Activated T-helper 17 cell treated with anti-CD3 and anti-CD28 coated beads, Interleukin-2, amount 50 U/mL, for 72 hours (primary cell): Measurements from ENCODE around the gene HNRNPA3. TPM values are rescaled to one million over a fixed set of nuclear protein-coding genes. Genes with fewer than 3 reads are reported as not detected.

Experiments used
- ATAC-seq: fragments of 150-1000 bp; cut with Tn5 transposase; replicated peaks from 2 replicates; pipeline ENCODE4 v1.10.0; 2021; ENCODE audit warnings: mild to moderate bottlenecking, moderate library complexity
- H3K27ac Mint-ChIP-seq: one replicate; pipeline ENCODE4 v1.8.0; 2022; ENCODE audit warnings: mixed read lengths
- H3K27me3 Mint-ChIP-seq: one replicate; pipeline ENCODE4 v1.8.0; 2022; ENCODE audit warnings: mixed read lengths
- H3K36me3 Mint-ChIP-seq: one replicate; pipeline ENCODE4 v1.8.0; 2022; ENCODE audit warnings: low read depth, mild to moderate bottlenecking, mixed read lengths
- H3K4me1 Mint-ChIP-seq: one replicate; pipeline ENCODE4 v1.8.0; 2022; ENCODE audit warnings: mixed read lengths
- H3K4me3 Mint-ChIP-seq: one replicate; pipeline ENCODE4 v1.8.0; 2022; ENCODE audit warnings: mild to moderate bottlenecking, mixed read lengths
- H3K9me3 Mint-ChIP-seq: one replicate; pipeline ENCODE4 v1.8.0; 2022; ENCODE audit warnings: mixed read lengths
- total RNA-seq, 2 donors: library from RNA; stranded (reverse); gene quantifications; one replicate each; pipeline ENCODE4 v1.2.3, GENCODE V29; 2022

Gene HNRNPA3
- total RNA-seq, 2 donors from 2014 or later: 120 to 260 TPM

- no peaks in the 10 kb centered on the region for H3K27me3 Mint-ChIP-seq
- peak overlapping the region; percentile 57 for H3K4me3 Mint-ChIP-seq
- no peaks in the 10 kb centered on the region for H3K9me3 Mint-ChIP-seq
- peaks cover 59% of the 10 kb centered on the region for H3K36me3 Mint-ChIP-seq
- no peak for ATAC-seq
- peak overlapping the region; percentile 62 for H3K27ac Mint-ChIP-seq
- peaks cover 45% of the 10 kb centered on the region for H3K4me1 Mint-ChIP-seq
Measured at GRCh38 chr2:177250461-177250860, 37.9 kb downstream of the HNRNPA3 start.

- Mint-ChIP-seq H3K36me3 (peaks cover 63% of the 10 kb centered on the region), H3K27me3 (no peaks in the 10 kb centered on the region), H3K27ac (peak overlapping the region; percentile 62), H3K4me1 (peaks cover 47% of the 10 kb centered on the region), H3K9me3 (no peaks in the 10 kb centered on the region), H3K4me3 (peak overlapping the region; percentile 57)
- no peak for ATAC-seq
Measured at GRCh38 chr2:177251165-177251542, 38.6 kb downstream of the HNRNPA3 start.

- Mint-ChIP-seq H3K4me1 (peaks cover 56% of the 10 kb centered on the region), H3K27ac (peak overlapping the region; percentile 62), H3K27me3 (no peaks in the 10 kb centered on the region), H3K4me3 (peak overlapping the region; percentile 57), H3K36me3 (peaks cover 77% of the 10 kb centered on the region), H3K9me3 (no peaks in the 10 kb centered on the region)
- ATAC-seq: no peak
Measured at GRCh38 chr2:177252808-177253531, 40.4 kb downstream of the HNRNPA3 start.

- no peak overlapping the region for H3K4me3 Mint-ChIP-seq
- H3K36me3 Mint-ChIP-seq: peaks cover 80% of the 10 kb centered on the region
- H3K9me3 Mint-ChIP-seq: no peaks in the 10 kb centered on the region
- H3K27ac Mint-ChIP-seq: peak overlapping the region; percentile 62
- no peaks in the 10 kb centered on the region for H3K27me3 Mint-ChIP-seq
- H3K4me1 Mint-ChIP-seq: peaks cover 59% of the 10 kb centered on the region
- no peak for ATAC-seq
Measured at GRCh38 chr2:177253704-177254103, 41.1 kb downstream of the HNRNPA3 start.

- peak overlapping the region; percentile 62 for H3K27ac Mint-ChIP-seq
- H3K4me1 Mint-ChIP-seq: peaks cover 57% of the 10 kb centered on the region
- no peaks in the 10 kb centered on the region for H3K27me3 Mint-ChIP-seq
- ATAC-seq: no peak
- no peaks in the 10 kb centered on the region for H3K9me3 Mint-ChIP-seq
- peaks cover 83% of the 10 kb centered on the region for H3K36me3 Mint-ChIP-seq
- H3K4me3 Mint-ChIP-seq: peak overlapping the region; percentile 13
Measured at GRCh38 chr2:177254433-177255226, 42.0 kb downstream of the HNRNPA3 start.

- Mint-ChIP-seq H3K27ac (peak overlapping the region; percentile 62), H3K27me3 (no peaks in the 10 kb centered on the region), H3K9me3 (no peaks in the 10 kb centered on the region), H3K36me3 (peaks cover 87% of the 10 kb centered on the region), H3K4me3 (peak overlapping the region; percentile 13), H3K4me1 (peaks cover 60% of the 10 kb centered on the region)
- no peak for ATAC-seq
Measured at GRCh38 chr2:177255227-177255601, 42.6 kb downstream of the HNRNPA3 start.

- ATAC-seq: no peak
- Mint-ChIP-seq H3K27me3 (no peaks in the 10 kb centered on the region), H3K27ac (peak overlapping the region; percentile 62), H3K9me3 (no peaks in the 10 kb centered on the region), H3K4me1 (peaks cover 64% of the 10 kb centered on the region), H3K4me3 (peak overlapping the region; percentile 61), H3K36me3 (peaks cover 87% of the 10 kb centered on the region)
Measured at GRCh38 chr2:177256026-177256425, 43.4 kb downstream of the HNRNPA3 start.

GRCh38 chr2:177256695-177257094, 44.1 kb downstream of the HNRNPA3 start:
- H3K4me1 Mint-ChIP-seq: peaks cover 58% of the 10 kb centered on the region
- H3K36me3 Mint-ChIP-seq: peaks cover 87% of the 10 kb centered on the region
- H3K27me3 Mint-ChIP-seq: no peaks in the 10 kb centered on the region
- peak overlapping the region; percentile 61 for H3K4me3 Mint-ChIP-seq
- H3K9me3 Mint-ChIP-seq: no peaks in the 10 kb centered on the region
- ATAC-seq: peak; percentile 3
- peak overlapping the region; percentile 75 for H3K27ac Mint-ChIP-seq

GRCh38 chr2:177257471-177257870, 44.9 kb downstream of the HNRNPA3 start:
- ATAC-seq: no peak
- H3K4me3 Mint-ChIP-seq: peak overlapping the region; percentile 61
- H3K9me3 Mint-ChIP-seq: no peaks in the 10 kb centered on the region
- peak overlapping the region; percentile 75 for H3K27ac Mint-ChIP-seq
- H3K4me1 Mint-ChIP-seq: peaks cover 58% of the 10 kb centered on the region
- no peaks in the 10 kb centered on the region for H3K27me3 Mint-ChIP-seq
- H3K36me3 Mint-ChIP-seq: peaks cover 87% of the 10 kb centered on the region

- Mint-ChIP-seq H3K4me1 (peaks cover 52% of the 10 kb centered on the region), H3K27me3 (no peaks in the 10 kb centered on the region), H3K36me3 (peaks cover 87% of the 10 kb centered on the region), H3K27ac (peak overlapping the region; percentile 75), H3K9me3 (no peaks in the 10 kb centered on the region), H3K4me3 (peak overlapping the region; percentile 61)
- ATAC-seq: no peak
Measured at GRCh38 chr2:177258059-177258458, 45.5 kb downstream of the HNRNPA3 start.

- peaks cover 73% of the 10 kb centered on the region for H3K36me3 Mint-ChIP-seq
- no peaks in the 10 kb centered on the region for H3K27me3 Mint-ChIP-seq
- peak overlapping the region; percentile 79 for H3K27ac Mint-ChIP-seq
- H3K4me1 Mint-ChIP-seq: peaks cover 33% of the 10 kb centered on the region
- ATAC-seq: no peak
- H3K9me3 Mint-ChIP-seq: no peaks in the 10 kb centered on the region
- peak overlapping the region; percentile 89 for H3K4me3 Mint-ChIP-seq
Measured at GRCh38 chr2:177260379-177260778, 47.8 kb downstream of the HNRNPA3 start.

GRCh38 chr2:177261116-177262060, 48.8 kb downstream of the HNRNPA3 start:
- Mint-ChIP-seq H3K27me3 (no peaks in the 10 kb centered on the region), H3K9me3 (no peaks in the 10 kb centered on the region), H3K27ac (peak overlapping the region; percentile 96), H3K4me3 (peak overlapping the region; percentile 89), H3K36me3 (peaks cover 72% of the 10 kb centered on the region), H3K4me1 (peaks cover 34% of the 10 kb centered on the region)
- ATAC-seq: no peak

GRCh38 chr2:177262092-177262491, 49.5 kb downstream of the HNRNPA3 start:
- Mint-ChIP-seq H3K36me3 (peaks cover 67% of the 10 kb centered on the region), H3K9me3 (no peaks in the 10 kb centered on the region)

GRCh38 chr2:177262958-177263450, 50.4 kb downstream of the HNRNPA3 start:
- Mint-ChIP-seq H3K4me3 (peak overlapping the region; percentile 89), H3K4me1 (peaks cover 31% of the 10 kb centered on the region), H3K27ac (peak overlapping the region; percentile 96), H3K36me3 (peaks cover 60% of the 10 kb centered on the region), H3K9me3 (no peaks in the 10 kb centered on the region), H3K27me3 (no peaks in the 10 kb centered on the region)
- ATAC-seq: no peak

More at GRCh38 chr2:177262092-177262491, 49.5 kb downstream of the HNRNPA3 start:
- Mint-ChIP-seq H3K27ac (peak overlapping the region; percentile 96), H3K27me3 (no peaks in the 10 kb centered on the region), H3K4me3 (peak overlapping the region; percentile 89), H3K4me1 (peaks cover 36% of the 10 kb centered on the region)
- no peak for ATAC-seq
